ENCODE measurements around the gene PRKCE.
"Not testable (repeated sequence)": the region's sequence is repeated elsewhere in the genome, so short reads cannot be mapped to it uniquely, and the experiment has no call there.

PRKCE gene

DNA sequence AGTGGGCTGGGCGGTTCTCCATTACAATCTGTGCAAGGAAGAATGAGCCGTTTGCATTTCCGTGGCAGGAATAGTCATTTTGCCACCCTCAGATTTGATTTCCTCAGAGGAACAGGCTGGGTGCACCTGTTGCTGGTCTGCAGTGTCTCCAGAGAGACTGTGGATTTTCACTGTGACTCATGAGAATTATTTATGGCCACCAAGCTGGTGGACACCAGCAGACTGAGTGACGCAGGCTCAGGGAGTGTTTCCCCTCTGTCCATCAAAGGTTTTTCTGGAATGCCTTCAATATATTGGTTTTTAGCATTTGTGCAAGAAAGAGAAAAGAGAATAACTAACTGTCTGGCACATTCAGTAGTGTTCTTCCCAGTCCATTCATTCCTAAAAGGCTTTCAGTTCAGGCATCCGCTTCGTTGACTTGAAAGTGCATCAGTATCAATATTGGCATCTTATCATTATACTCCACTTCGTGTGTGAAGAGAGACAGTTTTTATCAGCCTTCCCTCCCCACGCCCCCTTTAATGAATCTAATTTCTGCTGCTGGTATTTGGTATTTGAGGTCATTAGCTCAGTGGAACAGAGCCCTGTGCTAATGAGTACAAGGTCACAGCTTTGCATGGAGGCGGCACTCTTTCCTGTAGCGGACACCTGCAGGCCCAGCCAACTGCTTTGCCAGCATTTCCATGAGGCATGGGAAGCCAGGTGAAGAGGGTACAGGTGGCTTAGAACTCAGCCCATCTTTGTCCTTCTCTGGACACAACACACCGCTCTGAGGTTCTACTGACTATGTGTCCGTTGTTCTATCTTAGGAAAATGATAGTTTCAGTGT lies 39.9 kb downstream of the PRKCE start:
- TF ChIP-seq, protein P1, sequence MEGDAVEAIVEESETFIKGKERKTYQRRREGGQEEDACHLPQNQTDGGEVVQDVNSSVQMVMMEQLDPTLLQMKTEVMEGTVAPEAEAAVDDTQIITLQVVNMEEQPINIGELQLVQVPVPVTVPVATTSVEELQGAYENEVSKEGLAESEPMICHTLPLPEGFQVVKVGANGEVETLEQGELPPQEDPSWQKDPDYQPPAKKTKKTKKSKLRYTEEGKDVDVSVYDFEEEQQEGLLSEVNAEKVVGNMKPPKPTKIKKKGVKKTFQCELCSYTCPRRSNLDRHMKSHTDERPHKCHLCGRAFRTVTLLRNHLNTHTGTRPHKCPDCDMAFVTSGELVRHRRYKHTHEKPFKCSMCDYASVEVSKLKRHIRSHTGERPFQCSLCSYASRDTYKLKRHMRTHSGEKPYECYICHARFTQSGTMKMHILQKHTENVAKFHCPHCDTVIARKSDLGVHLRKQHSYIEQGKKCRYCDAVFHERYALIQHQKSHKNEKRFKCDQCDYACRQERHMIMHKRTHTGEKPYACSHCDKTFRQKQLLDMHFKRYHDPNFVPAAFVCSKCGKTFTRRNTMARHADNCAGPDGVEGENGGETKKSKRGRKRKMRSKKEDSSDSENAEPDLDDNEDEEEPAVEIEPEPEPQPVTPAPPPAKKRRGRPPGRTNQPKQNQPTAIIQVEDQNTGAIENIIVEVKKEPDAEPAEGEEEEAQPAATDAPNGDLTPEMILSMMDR (IDR thresholded peaks at IDR 0.05; ENCODE audit: low read depth, low read length) = no peak
- no peak overlapping the region for H3K4me3 ChIP-seq (replicated peaks in 1 of 2; ENCODE audit: low read depth in 2 of 2, low read length in 2 of 2)
- peak in 1 of 2 donors; percentile 6 for DNase-seq (ENCODE audit: low read depth in 2 of 2)

- DNase-seq (ENCODE audit: low read depth in 2 of 2) = no peak
- H3K4me3 ChIP-seq (replicated peaks in 1 of 2; ENCODE audit: low read depth in 2 of 2, low read length in 2 of 2) = no peak overlapping the region
- TF ChIP-seq, protein P1 (IDR thresholded peaks at IDR 0.05; ENCODE audit: low read depth, low read length) = no peak
These were observed 41.1 kb downstream of the PRKCE start for GRCh38 chr2:45692566-45692965.

DNA sequence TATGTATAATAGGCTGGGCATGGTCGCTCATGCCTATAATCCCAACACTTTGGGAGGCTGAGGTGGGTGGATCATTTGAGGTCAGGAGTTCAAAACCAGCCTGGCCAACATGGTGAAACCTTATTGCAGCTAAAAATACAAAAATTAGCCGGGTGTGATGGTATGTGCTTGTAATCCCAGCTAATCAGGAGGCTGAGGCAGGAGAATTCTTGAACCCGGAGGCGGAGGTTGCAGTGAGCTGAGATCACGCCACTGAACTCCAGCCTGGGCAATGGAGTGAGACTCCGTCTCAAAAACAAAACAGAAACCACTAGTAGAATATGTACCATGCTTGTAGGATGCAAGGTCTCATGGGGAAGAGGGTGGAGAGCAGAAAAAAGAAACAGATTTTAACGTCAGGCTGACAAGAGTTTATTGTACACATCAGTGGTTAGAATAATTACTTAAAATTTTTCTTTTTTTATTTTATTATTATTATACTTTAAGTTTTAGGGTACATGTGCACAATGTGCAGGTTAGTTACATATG lies 44.1 kb downstream of the PRKCE start:
- DNase-seq (ENCODE audit: low read depth in 2 of 2); H3K4me3 ChIP-seq (replicated peaks in 1 of 2; ENCODE audit: low read depth in 2 of 2, low read length in 2 of 2): not testable (repeated sequence)

GRCh38 chr2:45696708-45697107 lies 45.2 kb downstream of the PRKCE start:
- DNase-seq (ENCODE audit: low read depth in 2 of 2) = no peak
- H3K4me3 ChIP-seq (replicated peaks in 1 of 2; ENCODE audit: low read depth in 2 of 2, low read length in 2 of 2) = no peak overlapping the region
- TF ChIP-seq, protein P1 (IDR thresholded peaks at IDR 0.05; ENCODE audit: low read depth, low read length) = no peak

DNA sequence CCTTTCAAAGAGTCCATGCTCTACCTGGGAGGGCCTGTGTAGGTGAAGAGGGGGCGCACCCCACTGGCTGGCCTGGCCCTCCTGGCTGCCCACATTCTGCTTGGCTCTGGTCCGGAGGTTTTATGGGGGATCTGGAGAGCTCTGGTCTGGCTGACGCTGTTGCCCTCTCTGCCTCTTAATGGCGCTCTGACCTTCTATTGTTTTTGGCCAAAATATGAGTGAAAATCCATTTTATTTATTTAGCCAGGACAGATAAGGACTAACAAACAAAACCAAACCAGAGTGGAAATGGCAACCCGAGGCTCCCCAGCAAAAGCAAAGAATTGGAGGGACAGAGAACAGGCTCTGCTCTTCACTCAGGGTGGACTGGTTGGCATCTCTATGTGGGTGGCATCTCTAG lies 45.7 kb downstream of the PRKCE start:
- TF ChIP-seq, protein P1 (IDR thresholded peaks at IDR 0.05; ENCODE audit: low read depth, low read length) = no peak
- no peak for DNase-seq (ENCODE audit: low read depth in 2 of 2)
- no peak overlapping the region for H3K4me3 ChIP-seq (replicated peaks in 1 of 2; ENCODE audit: low read depth in 2 of 2, low read length in 2 of 2)

GRCh38 chr2:45698554-45698953 lies 47.1 kb downstream of the PRKCE start:
- H3K4me3 ChIP-seq (replicated peaks in 1 of 2; ENCODE audit: low read depth in 2 of 2, low read length in 2 of 2) = no peak overlapping the region
- TF ChIP-seq, protein P1 (IDR thresholded peaks at IDR 0.05; ENCODE audit: low read depth, low read length) = no peak
- no peak for DNase-seq (ENCODE audit: low read depth in 2 of 2)

DNA sequence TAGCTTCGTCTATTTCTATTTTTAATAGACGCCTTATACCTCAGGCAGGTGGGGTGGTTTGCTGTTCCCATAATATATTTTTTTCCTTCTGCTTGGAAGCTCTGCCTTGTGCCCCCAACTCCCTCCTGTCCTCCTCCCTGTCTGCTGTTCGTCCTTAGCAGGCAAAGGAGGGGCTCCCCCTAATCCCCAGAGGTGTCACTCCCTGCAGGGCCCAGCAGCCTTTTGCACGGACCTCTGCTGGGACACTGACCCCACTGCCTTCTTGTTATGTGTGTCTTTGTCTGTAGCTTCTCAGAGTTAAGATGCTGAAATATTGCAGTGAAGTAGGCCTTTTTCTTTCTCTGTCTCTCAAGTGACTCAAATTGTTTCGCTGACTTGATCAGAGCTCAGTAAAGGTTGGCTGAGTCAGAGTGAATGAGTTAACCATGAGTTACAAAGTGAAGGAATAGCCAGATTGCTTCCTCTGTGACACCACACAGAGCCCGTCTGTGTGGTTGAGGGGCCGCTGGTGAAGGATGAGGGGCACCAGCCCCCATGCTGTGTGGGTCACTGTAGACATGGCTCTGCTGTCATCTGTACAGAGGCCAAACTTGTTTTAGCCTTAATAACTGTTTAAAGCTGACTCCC lies 47.7 kb downstream of the PRKCE start:
- peak; percentile 44 to 82 for DNase-seq (ENCODE audit: low read depth in 2 of 2)
- H3K4me3 ChIP-seq (replicated peaks in 1 of 2; ENCODE audit: low read depth in 2 of 2, low read length in 2 of 2) = no peak overlapping the region
- TF ChIP-seq, protein P1 (IDR thresholded peaks at IDR 0.05; ENCODE audit: low read depth, low read length) = no peak
